Suprapubic skin (tissue), 4 donors: ENCODE results near the gene ITPRID2. TPM values are rescaled to one million over a fixed set of nuclear protein-coding genes. Genes with fewer than 3 reads are reported as not detected.

ENCODE experiments used
- DNase-seq, 2 donors: peaks; one replicate each; pipeline ENCODE4 v3.0.0-alpha.2; 2019; ENCODE audit warnings: low spot score in 2 of 2
- H3K27ac ChIP-seq: fragments of 200-600 bp; sonication (generic); one replicate; pipeline ENCODE4 v1.5.1; 2019
- H3K27me3 ChIP-seq: fragments of 200-600 bp; sonication (generic); one replicate; pipeline ENCODE4 v1.5.1; 2019
- H3K36me3 ChIP-seq: fragments of 200-600 bp; sonication (generic); one replicate; pipeline ENCODE4 v1.5.1; 2019
- H3K4me1 ChIP-seq: fragments of 200-600 bp; sonication (generic); one replicate; pipeline ENCODE4 v1.5.1; 2019
- H3K4me3 ChIP-seq: fragments of 200-600 bp; sonication (generic); one replicate; pipeline ENCODE4 v1.5.1; 2019; ENCODE audit warnings: mild to moderate bottlenecking
- H3K9me3 ChIP-seq: fragments of 200-600 bp; sonication (generic); one replicate; pipeline ENCODE4 v1.5.1; 2019
- EP300 ChIP-seq: sonication (generic); formaldehyde crosslinking; IDR thresholded peaks from one replicate; pipeline ENCODE4 v1.6.1; 2017; ENCODE audit warnings: antibody characterized with exemption
- POLR2A ChIP-seq, 2 donors: fragments of 450-650 bp; IDR thresholded peaks; one replicate each; pipeline ENCODE4 v1.6.1; 2017; ENCODE audit warnings: antibody characterized with exemption in 2 of 2, mild to moderate bottlenecking in 2 of 2, moderate library complexity in 2 of 2
- POLR2AphosphoS5 ChIP-seq, 3 donors: sonication (generic); formaldehyde crosslinking; IDR thresholded peaks; one replicate each; pipeline ENCODE4 v1.6.1; 2017; ENCODE audit warnings: antibody characterized with exemption in 3 of 3
- whole genome bisulfite sequencing: methylation state at CpG from one replicate; pipeline ENCODE4 v1.1.5; 2018; 5-methylcytosine and 5-hydroxymethylcytosine counted together
- total RNA-seq, 4 donors: library from RNA; depleted of rRNA; stranded (reverse); fragments of >200 nt; gene quantifications; one replicate each; pipeline ENCODE4 v1.1.0, GENCODE V29; 2016
- TF ChIP-seq, protein P1 (sequence below), 2 donors: fragments of 200-600 bp in 1 of 2; fragments of 450-650 bp in 1 of 2; sonication (generic) in 1 of 2; IDR thresholded peaks; one replicate each; pipeline ENCODE4 v1.5.1; 2016 to 2019; ENCODE audit warnings: antibody characterized with exemption in 2 of 2, mild to moderate bottlenecking in 1 of 2, moderate library complexity in 1 of 2

ITPRID2 gene
- total RNA-seq, 4 donors from 2014 or later = 172 to 288 (median 242) TPM

DNA sequence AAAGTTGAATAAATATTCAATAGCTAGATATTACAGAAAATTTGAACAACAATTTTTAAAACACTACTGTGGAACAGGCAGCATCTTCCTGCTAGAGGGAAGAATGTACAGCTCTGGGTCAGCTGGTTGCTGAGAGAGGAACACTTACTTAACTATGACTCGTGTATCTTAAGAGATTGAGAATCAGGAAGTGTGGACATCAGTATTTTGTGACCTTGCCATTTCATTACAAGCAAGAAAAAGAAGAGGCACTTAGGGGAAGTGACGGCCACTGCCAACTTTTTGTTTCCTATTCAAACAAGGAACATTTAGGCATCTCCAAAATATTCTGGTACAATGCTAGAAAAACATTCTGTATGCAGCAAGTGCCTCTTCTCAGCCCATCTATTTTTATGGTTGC is 45.9 kb downstream of the ITPRID2 start:
- Histone ChIP-seq H3K27ac (no peak overlapping the region), H3K4me3 (no peak overlapping the region), H3K9me3 (no peaks in the 10 kb centered on the region), H3K27me3 (no peaks in the 10 kb centered on the region), H3K36me3 (no peaks in the 10 kb centered on the region), H3K4me1 (no peaks in the 10 kb centered on the region)
- 51% methylated on average over 2 of the region's 2 CpGs for WGBS
- DNase-seq = no peak
- TF ChIP-seq EP300 (no peak), POLR2AphosphoS5 (IDR thresholded peaks at IDR 0.05) (no peak), POLR2A (IDR thresholded peaks at IDR 0.05) (no peak)
- TF ChIP-seq, protein P1, sequence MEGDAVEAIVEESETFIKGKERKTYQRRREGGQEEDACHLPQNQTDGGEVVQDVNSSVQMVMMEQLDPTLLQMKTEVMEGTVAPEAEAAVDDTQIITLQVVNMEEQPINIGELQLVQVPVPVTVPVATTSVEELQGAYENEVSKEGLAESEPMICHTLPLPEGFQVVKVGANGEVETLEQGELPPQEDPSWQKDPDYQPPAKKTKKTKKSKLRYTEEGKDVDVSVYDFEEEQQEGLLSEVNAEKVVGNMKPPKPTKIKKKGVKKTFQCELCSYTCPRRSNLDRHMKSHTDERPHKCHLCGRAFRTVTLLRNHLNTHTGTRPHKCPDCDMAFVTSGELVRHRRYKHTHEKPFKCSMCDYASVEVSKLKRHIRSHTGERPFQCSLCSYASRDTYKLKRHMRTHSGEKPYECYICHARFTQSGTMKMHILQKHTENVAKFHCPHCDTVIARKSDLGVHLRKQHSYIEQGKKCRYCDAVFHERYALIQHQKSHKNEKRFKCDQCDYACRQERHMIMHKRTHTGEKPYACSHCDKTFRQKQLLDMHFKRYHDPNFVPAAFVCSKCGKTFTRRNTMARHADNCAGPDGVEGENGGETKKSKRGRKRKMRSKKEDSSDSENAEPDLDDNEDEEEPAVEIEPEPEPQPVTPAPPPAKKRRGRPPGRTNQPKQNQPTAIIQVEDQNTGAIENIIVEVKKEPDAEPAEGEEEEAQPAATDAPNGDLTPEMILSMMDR (IDR thresholded peaks at IDR 0.05) = no peak

DNA sequence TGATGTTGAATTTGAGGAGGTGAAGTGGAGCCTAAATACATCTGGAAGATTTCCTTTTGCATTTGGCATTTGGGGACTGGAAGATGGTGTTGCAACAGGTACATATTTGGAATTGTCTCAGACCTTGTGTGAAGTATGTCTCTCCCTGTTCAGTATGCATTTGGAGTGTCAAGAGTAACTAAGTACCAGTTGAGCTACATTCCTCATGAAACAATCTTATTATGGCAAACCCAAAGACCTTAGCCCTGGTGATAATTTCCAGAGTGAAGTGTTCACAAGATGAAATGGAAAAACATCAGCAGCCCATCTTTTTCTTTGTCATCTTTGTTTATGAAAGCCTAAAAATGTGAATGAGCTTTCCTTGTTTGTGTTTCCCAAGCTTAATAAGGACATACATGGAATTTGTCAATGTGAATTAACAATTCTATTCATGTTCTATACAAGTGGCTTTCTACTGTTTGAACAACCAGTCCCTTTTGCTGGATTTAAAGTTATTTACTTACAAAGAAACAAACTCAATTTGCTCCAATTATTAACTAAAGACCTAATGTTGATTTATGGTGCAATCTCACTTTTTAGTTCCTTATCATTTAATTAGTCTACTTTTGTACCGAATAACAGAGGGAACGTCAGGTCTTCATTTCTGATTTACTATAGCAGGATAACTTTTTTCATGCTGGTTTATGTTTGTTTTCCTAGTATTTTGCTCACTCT is 52.0 kb downstream of the ITPRID2 start:
- H3K27ac ChIP-seq = no peak overlapping the region
- no peaks in the 10 kb centered on the region for H3K27me3 ChIP-seq
- no peak for DNase-seq
- 92% methylated on average over 2 of the region's 2 CpGs for WGBS
- no peak overlapping the region for H3K4me3 ChIP-seq
- TF ChIP-seq POLR2A (IDR thresholded peaks at IDR 0.05) = no peak
- no peak for TF ChIP-seq POLR2AphosphoS5 (IDR thresholded peaks at IDR 0.05)
- TF ChIP-seq, protein P1 (IDR thresholded peaks at IDR 0.05) = no peak
- no peaks in the 10 kb centered on the region for H3K9me3 ChIP-seq
- no peaks in the 10 kb centered on the region for H3K36me3 ChIP-seq
- no peaks in the 10 kb centered on the region for H3K4me1 ChIP-seq

DNA sequence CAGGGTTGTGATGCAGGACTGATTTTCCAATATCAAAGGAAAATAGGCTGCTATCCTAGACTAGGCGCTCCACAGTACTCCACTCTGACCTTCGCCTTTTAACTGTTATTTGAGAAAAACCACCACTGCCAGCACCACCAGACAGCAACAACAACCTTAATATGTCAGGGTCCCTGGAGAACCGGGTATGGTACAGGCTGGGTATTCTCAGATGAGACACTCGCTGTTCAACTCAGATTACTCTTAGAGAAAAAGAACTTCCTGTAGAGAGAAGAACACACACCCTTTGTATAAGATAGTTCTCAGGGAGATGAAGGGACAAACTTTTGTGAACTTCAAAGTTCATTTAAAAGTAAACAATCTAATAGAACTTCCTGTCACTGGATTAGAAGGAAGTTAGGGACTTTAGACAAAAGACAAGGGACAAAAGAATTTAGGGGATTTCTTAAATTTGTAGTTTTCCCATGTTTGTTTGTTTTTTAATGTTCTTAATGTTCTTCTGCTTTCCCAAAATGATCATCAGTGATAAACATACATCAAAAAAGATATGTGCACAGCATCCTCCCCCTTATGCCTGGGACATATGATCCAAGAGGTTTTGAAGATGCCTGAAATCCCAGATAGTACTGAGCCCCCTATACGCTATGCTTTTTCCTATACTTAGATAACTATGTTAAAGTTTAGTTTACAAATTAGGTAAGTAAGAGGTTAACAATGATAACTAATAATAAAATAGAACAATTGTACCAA is 52.8 kb downstream of the ITPRID2 start:
- H3K27ac ChIP-seq = no peak overlapping the region
- DNase-seq = no peak
- no peak overlapping the region for H3K4me3 ChIP-seq
- H3K9me3 ChIP-seq = no peaks in the 10 kb centered on the region
- no peaks in the 10 kb centered on the region for H3K4me1 ChIP-seq
- no peaks in the 10 kb centered on the region for H3K27me3 ChIP-seq
- 87% methylated on average over 5 of the region's 5 CpGs for WGBS
- H3K36me3 ChIP-seq = no peaks in the 10 kb centered on the region
- TF ChIP-seq, protein P1 (IDR thresholded peaks at IDR 0.05) = no peak
- no peak for TF ChIP-seq POLR2AphosphoS5 (IDR thresholded peaks at IDR 0.05)
- no peak for TF ChIP-seq EP300
- no peak for TF ChIP-seq POLR2A (IDR thresholded peaks at IDR 0.05)

DNA sequence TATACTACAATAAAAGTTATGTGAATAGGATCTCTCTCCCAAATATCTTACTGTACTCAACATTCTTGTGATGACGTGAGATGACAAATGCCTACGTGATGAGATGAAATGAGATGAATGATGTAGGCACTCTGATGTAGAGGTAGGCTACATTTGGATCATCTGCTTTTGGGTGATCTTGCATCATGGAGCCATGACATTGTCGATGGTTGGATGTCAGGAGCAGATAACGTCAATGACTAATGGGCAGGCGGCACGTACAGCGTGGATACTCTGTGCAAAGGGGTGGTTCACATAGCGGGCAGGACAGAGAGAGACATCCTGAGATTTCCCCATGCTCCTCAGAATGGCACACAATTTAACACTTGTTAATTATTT is 53.4 kb downstream of the ITPRID2 start:
- Histone ChIP-seq H3K36me3 (no peaks in the 10 kb centered on the region), H3K9me3 (no peaks in the 10 kb centered on the region), H3K4me1 (no peaks in the 10 kb centered on the region), H3K27me3 (no peaks in the 10 kb centered on the region), H3K4me3 (no peak overlapping the region), H3K27ac (no peak overlapping the region)
- TF ChIP-seq EP300 (no peak), POLR2A (IDR thresholded peaks at IDR 0.05) (no peak), POLR2AphosphoS5 (IDR thresholded peaks at IDR 0.05) (no peak)
- TF ChIP-seq, protein P1 (IDR thresholded peaks at IDR 0.05) = no peak
- DNase-seq = no peak
- WGBS = 95% methylated on average over 8 of the region's 8 CpGs

DNA sequence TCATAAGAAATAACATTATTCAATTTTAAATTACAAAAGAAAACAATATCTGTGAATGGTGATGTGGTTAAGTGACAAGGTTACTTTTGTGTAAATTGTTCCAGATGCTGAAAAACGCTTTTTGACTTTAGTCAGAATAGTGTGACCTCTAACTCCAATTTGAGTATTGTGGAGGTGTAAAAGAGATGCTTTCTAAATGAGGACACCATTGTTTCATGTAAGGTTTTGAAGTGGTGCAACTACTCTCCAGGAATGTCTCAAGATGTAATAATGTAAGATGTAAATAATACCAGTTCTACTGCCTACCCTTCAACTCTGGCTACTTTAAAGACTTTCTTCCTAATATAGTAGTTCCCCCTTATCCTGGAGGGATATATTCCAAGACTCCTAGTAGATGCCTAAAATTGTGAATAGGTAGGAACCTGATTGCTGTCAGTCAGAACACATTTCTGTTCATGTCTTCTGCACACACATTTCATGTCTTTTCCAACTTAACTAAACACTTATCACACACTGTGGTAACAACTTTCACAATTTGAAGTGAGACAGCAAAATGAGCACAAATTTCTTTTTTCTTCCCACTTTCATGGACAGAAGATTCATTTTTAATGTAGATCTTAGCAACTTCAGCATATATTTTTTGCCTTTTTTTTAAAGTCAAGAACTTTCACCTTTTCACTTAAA is 55.1 kb downstream of the ITPRID2 start:
- Histone ChIP-seq H3K36me3 (no peaks in the 10 kb centered on the region), H3K27ac (no peak overlapping the region), H3K27me3 (no peaks in the 10 kb centered on the region), H3K4me1 (no peaks in the 10 kb centered on the region), H3K4me3 (no peak overlapping the region), H3K9me3 (no peaks in the 10 kb centered on the region)
- TF ChIP-seq POLR2A (IDR thresholded peaks at IDR 0.05) = no peak
- no peak for TF ChIP-seq POLR2AphosphoS5 (IDR thresholded peaks at IDR 0.05)
- TF ChIP-seq EP300 = no peak
- TF ChIP-seq, protein P1 (IDR thresholded peaks at IDR 0.05) = no peak
- no peak for DNase-seq
- WGBS = 71% methylated on average over 1 of the region's 1 CpG
